IMR-90 (cell line): Measurements from ENCODE around the gene TSKU. TPM values are rescaled to one million over a fixed set of nuclear protein-coding genes. Genes with fewer than 3 reads are reported as not detected.

Experiments
- ATAC-seq: fragments of 200-7000 bp; cut with Tn5 transposase; 2 replicates; pipeline ENCODE4 v1.9.1; 2020; ENCODE audit warnings: low read depth, mild to moderate bottlenecking, moderate library complexity
- BruUV-seq: library from RNA; stranded (reverse); fragments of 400-500 nt; replicated peaks from 2 replicates; lab custom pipeline; 2021; lab: Mats Ljungman, UMichigan
- CTCF ChIA-PET: fragments of 300-600 bp; formaldehyde crosslinking; extraction: SDS; loops from one replicate; lab custom pipeline; 2021; ENCODE audit warnings: antibody characterized with exemption; lab: Yijun Ruan, JAX
- POLR2A ChIA-PET: fragments of 300-600 bp; sonication (Branson Sonifier 250); formaldehyde crosslinking; loops from one replicate; lab custom pipeline; 2022; ENCODE audit warnings: antibody characterized with exemption; ENCODE audit not compliant: unreplicated experiment; lab: Charles Lee
- DNase-seq: peaks from one replicate; pipeline ENCODE4 v3.0.0; 2013
- H2AFZ ChIP-seq: replicated peaks from 2 replicates; pipeline ENCODE3; 2013; ENCODE audit warnings: low read length, mild to moderate bottlenecking; ENCODE audit not compliant: poor library complexity
- H2AK5ac ChIP-seq: 2 replicates; pipeline ENCODE4 v1.6.1; 2013; ENCODE audit warnings: low read depth, low read length, inconsistent platforms
- H2AK9ac ChIP-seq: replicated peaks from 2 replicates; pipeline ENCODE3; 2013; ENCODE audit warnings: mild to moderate bottlenecking, low read depth, low read length, moderate library complexity; ENCODE audit not compliant: poor library complexity
- H2BK120ac ChIP-seq: 2 replicates; pipeline ENCODE4 v1.6.1; 2013; ENCODE audit warnings: low read depth, low read length, inconsistent platforms
- H2BK15ac ChIP-seq: 3 replicates; pipeline ENCODE4 v1.6.1; 2013; ENCODE audit warnings: low read depth, low read length, inconsistent platforms
- H2BK20ac ChIP-seq: 2 replicates; pipeline ENCODE4 v1.6.1; 2013; ENCODE audit warnings: low read depth, mild to moderate bottlenecking, inconsistent platforms, low read length, moderate library complexity
- H2BK5ac ChIP-seq: 2 replicates; pipeline ENCODE4 v1.6.1; 2013; ENCODE audit warnings: mild to moderate bottlenecking, low read depth, low read length, inconsistent platforms; ENCODE audit not compliant: poor library complexity, severe bottlenecking
- H3K14ac ChIP-seq: replicated peaks from 2 replicates; pipeline ENCODE4 v1.6.1; 2013; ENCODE audit warnings: low read depth, low read length, inconsistent platforms
- H3K18ac ChIP-seq: 2 replicates; pipeline ENCODE4 v1.6.1; 2013; ENCODE audit warnings: low read depth, low read length, control low read depth
- H3K23ac ChIP-seq: 2 replicates; pipeline ENCODE4 v1.6.1; 2013; ENCODE audit warnings: low read depth, low read length, inconsistent platforms
- H3K27ac ChIP-seq: 2 replicates; pipeline ENCODE4 v1.5.1; 2013; ENCODE audit warnings: mild to moderate bottlenecking, control low read depth, low read length; ENCODE audit not compliant: insufficient read depth
- H3K27me3 ChIP-seq: 2 replicates; pipeline ENCODE4 v1.6.1; 2013; ENCODE audit warnings: low read length; ENCODE audit not compliant: control insufficient read depth, insufficient read depth
- H3K36me3 ChIP-seq: 2 replicates; pipeline ENCODE4 v1.6.1; 2013; ENCODE audit warnings: low read length, mixed read lengths; ENCODE audit not compliant: control insufficient read depth, insufficient read depth
- H3K4ac ChIP-seq: 2 replicates; pipeline ENCODE4 v1.6.1; 2013; ENCODE audit warnings: low read depth, low read length, inconsistent platforms
- H3K4me1 ChIP-seq: 2 replicates; pipeline ENCODE4 v1.6.1; 2013; ENCODE audit warnings: low read length, mixed read lengths; ENCODE audit not compliant: control insufficient read depth, insufficient read depth
- H3K4me2 ChIP-seq: 2 replicates; pipeline ENCODE4 v1.6.1; 2013; ENCODE audit warnings: low read depth, mild to moderate bottlenecking, control low read depth, low read length, moderate library complexity
- H3K4me3 ChIP-seq: 2 replicates; pipeline ENCODE4 v1.5.1; 2013; ENCODE audit warnings: low read depth, mild to moderate bottlenecking, control low read depth, low read length, moderate library complexity; ENCODE audit not compliant: insufficient read depth
- H3K56ac ChIP-seq: 2 replicates; pipeline ENCODE4 v1.6.1; 2013; ENCODE audit warnings: low read length, inconsistent platforms; ENCODE audit not compliant: insufficient read depth; ENCODE audit errors: extremely low read depth
- H3K79me1 ChIP-seq, 2 experiments: 2 replicates each; pipeline ENCODE4 v1.6.1; 2013; ENCODE audit warnings: low read length in 2 of 2, inconsistent platforms in 1 of 2, low read depth in 1 of 2
- H3K9ac ChIP-seq: 2 replicates; pipeline ENCODE4 v1.6.1; 2013; ENCODE audit warnings: low read depth, low read length, control low read depth
- H3K9me1 ChIP-seq: 2 replicates; pipeline ENCODE4 v1.6.1; 2013; ENCODE audit warnings: low read length, inconsistent platforms; ENCODE audit not compliant: insufficient read depth
- H3K9me3 ChIP-seq: 2 replicates; pipeline ENCODE4 v1.6.1; 2013; ENCODE audit warnings: low read length; ENCODE audit not compliant: control insufficient read depth, insufficient read depth
- H4K20me1 ChIP-seq: 2 replicates; pipeline ENCODE4 v1.6.1; 2013; ENCODE audit warnings: low read length, inconsistent platforms; ENCODE audit not compliant: insufficient read depth
- H4K5ac ChIP-seq: 2 replicates; pipeline ENCODE4 v1.6.1; 2013; ENCODE audit warnings: mild to moderate bottlenecking, low read depth, low read length, control low read depth
- H4K8ac ChIP-seq, 2 experiments: 2 replicates each; pipeline ENCODE4 v1.6.1; 2013; ENCODE audit warnings: low read depth in 2 of 2, low read length in 2 of 2, control low read depth in 1 of 2, inconsistent platforms in 1 of 2
- H4K91ac ChIP-seq: 2 replicates; pipeline ENCODE4 v1.6.1; 2013; ENCODE audit warnings: low read depth, low read length, inconsistent platforms; ENCODE audit not compliant: insufficient read depth
- BHLHE40 ChIP-seq: fragments of 150-350 bp; IDR thresholded peaks from 2 replicates; pipeline ENCODE4 v1.6.1; 2016; ENCODE audit warnings: mild to moderate bottlenecking, low read depth, low read length
- CHD1 ChIP-seq: IDR thresholded peaks from 2 replicates; pipeline ENCODE4 v1.6.1; 2012; ENCODE audit warnings: low read depth, low read length, improper control_type of control experiment
- MAFK ChIP-seq: IDR thresholded peaks from 2 replicates; pipeline ENCODE4 v1.6.1; 2012; ENCODE audit warnings: low read depth, low read length, improper control_type of control experiment
- MAZ ChIP-seq: IDR thresholded peaks from 2 replicates; pipeline ENCODE4 v1.6.1; 2012; ENCODE audit warnings: low read depth, mild to moderate bottlenecking, low read length, improper control_type of control experiment, moderate library complexity, borderline replicate concordance
- MXI1 ChIP-seq: IDR thresholded peaks from 2 replicates; pipeline ENCODE4 v1.6.1; 2012; ENCODE audit warnings: low read depth, mild to moderate bottlenecking, low read length, moderate library complexity, borderline replicate concordance
- NFE2L2 ChIP-seq: fragments of 150-350 bp; IDR thresholded peaks from 2 replicates; pipeline ENCODE4 v1.6.1; 2016; ENCODE audit warnings: low read depth, mild to moderate bottlenecking, low read length
- RAD21 ChIP-seq: IDR thresholded peaks from 2 replicates; pipeline ENCODE4 v1.6.1; 2012; ENCODE audit warnings: low read length, improper control_type of control experiment
- RCOR1 ChIP-seq: IDR thresholded peaks from 2 replicates; pipeline ENCODE4 v1.6.1; 2012; ENCODE audit warnings: mild to moderate bottlenecking, low read length, improper control_type of control experiment; ENCODE audit not compliant: insufficient replicate concordance
- RFX5 ChIP-seq: IDR thresholded peaks from 2 replicates; pipeline ENCODE4 v1.8.0; 2012; ENCODE audit warnings: low read depth, mild to moderate bottlenecking, low read length, moderate library complexity
- SMC3 ChIP-seq: fragments of 150-350 bp; IDR thresholded peaks from 2 replicates; pipeline ENCODE4 v1.6.1; 2016; ENCODE audit warnings: low read depth, mild to moderate bottlenecking, antibody characterized with exemption, low read length, moderate library complexity
- WGBS, 2 experiments: methylation state at CpG; one replicate each; pipeline versions ENCODE4 v1.1.5 to v1.1.7; 2013; ENCODE audit warnings: missing lambda C conversion rate in 2 of 2; ENCODE audit not compliant: insufficient read length in 1 of 2; ENCODE audit errors: extremely low coverage in 2 of 2; 5-methylcytosine and 5-hydroxymethylcytosine counted together
- dilution Hi-C: fragments of 300-500 bp; cut with HindIII; formaldehyde crosslinking; loops from one replicate; pipeline ENCODE4 v1.14.3; 2018; ENCODE audit warnings: low sequenced_read_pairs; ENCODE audit not compliant: unreplicated experiment
- in situ Hi-C: fragments of 300-500 bp; cut with MboI; formaldehyde crosslinking; loops from 3 replicates; pipeline ENCODE4 v1.14.3; 2019; ENCODE audit warnings: low sequenced_read_pairs, inconsistent platforms, mixed read lengths
- intact Hi-C: fragments of 100-400 bp; cut with micrococcal nuclease; formaldehyde crosslinking; loops from 2 replicates; pipeline ENCODE4 v1.10.0; 2022
- polyA plus RNA-seq, 3 experiments: library from polyadenylated mRNA; depleted of rRNA; stranded (reverse); fragments of >200 nt; gene quantifications; 2 replicates each; pipeline ENCODE4 v1.2.3, GENCODE V29; 2012; ENCODE audit warnings: low replicate concordance in 1 of 3
- total RNA-seq: library from RNA; depleted of rRNA; stranded (reverse); fragments of >200 nt; gene quantifications from 2 replicates; pipeline ENCODE4 v1.2.3, GENCODE V29; 2012
- TF ChIP-seq, protein P1 (sequence below): fragments of 150-350 bp; IDR thresholded peaks from 2 replicates; pipeline ENCODE4 v1.6.1; 2016; ENCODE audit warnings: low read depth, mild to moderate bottlenecking, low read length, moderate library complexity, borderline replicate concordance
- TF ChIP-seq, protein P2 (sequence below): fragments of 150-350 bp; IDR thresholded peaks from 2 replicates; pipeline ENCODE4 v1.6.1; 2017; ENCODE audit warnings: mild to moderate bottlenecking, antibody characterized with exemption, low read length, low read depth
- TF ChIP-seq, protein P3 (sequence below): conservative IDR thresholded peaks from 2 replicates; pipeline ENCODE4 v1.5.1; 2012; ENCODE audit warnings: mild to moderate bottlenecking, low read depth, low read length, improper control_type of control experiment

Gene TSKU
- total and polyA plus RNA-seq, 2 of the 4 experiments (the other 2 are of a cell fraction), result 6.8 to 26.6 TPM

DNA sequence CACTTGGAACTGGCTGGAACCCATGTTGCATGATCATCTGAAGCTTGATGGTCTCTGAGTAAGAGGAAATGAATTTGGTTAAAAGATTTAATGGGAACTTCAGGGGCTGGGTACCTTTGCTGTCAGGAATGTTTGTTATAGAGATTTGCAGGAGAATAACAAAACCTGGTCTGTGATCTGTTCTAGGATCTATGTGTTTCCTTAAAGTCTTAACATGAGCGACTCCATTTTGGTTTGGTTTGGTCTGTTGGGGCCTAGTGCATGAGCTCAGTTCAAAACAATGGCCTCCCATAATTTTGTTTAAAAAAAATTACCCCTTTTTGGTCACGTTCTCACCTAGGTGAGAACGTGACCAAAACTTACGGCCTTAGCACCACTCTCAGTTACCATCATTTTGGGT, 28.1 kb downstream of the TSKU start:
- no peak overlapping the region for H3K27ac ChIP-seq
- H3K4ac ChIP-seq, result no peak overlapping the region
- H3K56ac ChIP-seq, result no peak overlapping the region
- no peak overlapping the region for H2BK120ac ChIP-seq
- H4K20me1 ChIP-seq, result no peaks in the 10 kb centered on the region
- H3K79me1 ChIP-seq, result no peaks in the 10 kb centered on the region
- H3K23ac ChIP-seq, result no peak overlapping the region
- H3K14ac ChIP-seq, result no peak overlapping the region
- no CpG with 5 or more reads among the region's 4 CpGs for WGBS, 2 experiments
- H3K36me3 ChIP-seq, result no peaks in the 10 kb centered on the region
- H3K9me1 ChIP-seq, result peaks cover 4% of the 10 kb centered on the region; the same call in 1 of the 2 replicates
- H2BK5ac ChIP-seq, result no peak overlapping the region
- H4K91ac ChIP-seq, result no peak overlapping the region
- no TSS peak for BruUV-seq
- no peaks in the 10 kb centered on the region; the same call in 1 of the 2 replicates for H3K27me3 ChIP-seq
- ChIA-PET CTCF (interaction anchor here (0.7 to 1.1 kb wide), 2 partner anchors 107 to 109 kb away, joined by 4 to 5 read pairs; no protein-coding TSS in a partner anchor), POLR2A (no interaction called here)
- H3K4me1 ChIP-seq, result peaks cover 3% of the 10 kb centered on the region
- DNase-seq (no peak), ATAC-seq (no peak)
- H2AK5ac ChIP-seq, result no peak overlapping the region
- no peak overlapping the region for H3K4me3 ChIP-seq
- intact Hi-C loops (loop anchor here (5.0 kb wide), 1 partner anchor 51 kb away; the partner anchor contains the start of gene ACER3), in situ Hi-C loops (loop anchor here (5.0 to 10.0 kb wide), 2 partner anchors 106 to 224 kb away; partner anchors contain the start of gene B3GNT6), dilution Hi-C loops (no loop called here)
- no peak overlapping the region for H2AFZ ChIP-seq
- no peak overlapping the region for H2AK9ac ChIP-seq
- TF ChIP-seq, protein P1, sequence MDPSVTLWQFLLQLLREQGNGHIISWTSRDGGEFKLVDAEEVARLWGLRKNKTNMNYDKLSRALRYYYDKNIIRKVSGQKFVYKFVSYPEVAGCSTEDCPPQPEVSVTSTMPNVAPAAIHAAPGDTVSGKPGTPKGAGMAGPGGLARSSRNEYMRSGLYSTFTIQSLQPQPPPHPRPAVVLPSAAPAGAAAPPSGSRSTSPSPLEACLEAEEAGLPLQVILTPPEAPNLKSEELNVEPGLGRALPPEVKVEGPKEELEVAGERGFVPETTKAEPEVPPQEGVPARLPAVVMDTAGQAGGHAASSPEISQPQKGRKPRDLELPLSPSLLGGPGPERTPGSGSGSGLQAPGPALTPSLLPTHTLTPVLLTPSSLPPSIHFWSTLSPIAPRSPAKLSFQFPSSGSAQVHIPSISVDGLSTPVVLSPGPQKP, result no peak
- TF ChIP-seq BHLHE40, result no peak
- no peak for TF ChIP-seq RCOR1
- TF ChIP-seq NFE2L2, result no peak
- TF ChIP-seq RFX5, result no peak
- no peak for TF ChIP-seq SMC3
- TF ChIP-seq, protein P2, sequence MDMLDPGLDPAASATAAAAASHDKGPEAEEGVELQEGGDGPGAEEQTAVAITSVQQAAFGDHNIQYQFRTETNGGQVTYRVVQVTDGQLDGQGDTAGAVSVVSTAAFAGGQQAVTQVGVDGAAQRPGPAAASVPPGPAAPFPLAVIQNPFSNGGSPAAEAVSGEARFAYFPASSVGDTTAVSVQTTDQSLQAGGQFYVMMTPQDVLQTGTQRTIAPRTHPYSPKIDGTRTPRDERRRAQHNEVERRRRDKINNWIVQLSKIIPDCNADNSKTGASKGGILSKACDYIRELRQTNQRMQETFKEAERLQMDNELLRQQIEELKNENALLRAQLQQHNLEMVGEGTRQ, result no peak
- TF ChIP-seq CHD1, result no peak
- TF ChIP-seq RAD21, result no peak
- no peak for TF ChIP-seq MAFK
- TF ChIP-seq MXI1, result no peak
- TF ChIP-seq, protein P3, sequence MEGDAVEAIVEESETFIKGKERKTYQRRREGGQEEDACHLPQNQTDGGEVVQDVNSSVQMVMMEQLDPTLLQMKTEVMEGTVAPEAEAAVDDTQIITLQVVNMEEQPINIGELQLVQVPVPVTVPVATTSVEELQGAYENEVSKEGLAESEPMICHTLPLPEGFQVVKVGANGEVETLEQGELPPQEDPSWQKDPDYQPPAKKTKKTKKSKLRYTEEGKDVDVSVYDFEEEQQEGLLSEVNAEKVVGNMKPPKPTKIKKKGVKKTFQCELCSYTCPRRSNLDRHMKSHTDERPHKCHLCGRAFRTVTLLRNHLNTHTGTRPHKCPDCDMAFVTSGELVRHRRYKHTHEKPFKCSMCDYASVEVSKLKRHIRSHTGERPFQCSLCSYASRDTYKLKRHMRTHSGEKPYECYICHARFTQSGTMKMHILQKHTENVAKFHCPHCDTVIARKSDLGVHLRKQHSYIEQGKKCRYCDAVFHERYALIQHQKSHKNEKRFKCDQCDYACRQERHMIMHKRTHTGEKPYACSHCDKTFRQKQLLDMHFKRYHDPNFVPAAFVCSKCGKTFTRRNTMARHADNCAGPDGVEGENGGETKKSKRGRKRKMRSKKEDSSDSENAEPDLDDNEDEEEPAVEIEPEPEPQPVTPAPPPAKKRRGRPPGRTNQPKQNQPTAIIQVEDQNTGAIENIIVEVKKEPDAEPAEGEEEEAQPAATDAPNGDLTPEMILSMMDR, result no peak
- TF ChIP-seq MAZ, result no peak
- H3K9ac ChIP-seq, result no peak overlapping the region
- H3K18ac ChIP-seq, result no peak overlapping the region
- no peak overlapping the region for H2BK20ac ChIP-seq
- H4K5ac ChIP-seq, result no peak overlapping the region
- H3K9me3 ChIP-seq, result peaks cover 12% of the 10 kb centered on the region
- H4K8ac ChIP-seq, result no peak overlapping the region
- H2BK15ac ChIP-seq, result no peak overlapping the region
- H3K4me2 ChIP-seq, result no peak overlapping the region
